Ovary (tissue), 9 donors: ENCODE data around the gene PRDM16. TPM values are rescaled to one million over a fixed set of nuclear protein-coding genes. Genes with fewer than 3 reads are reported as not detected.

Experiments used
- DNase-seq, 5 donors: peaks; one replicate each; pipeline ENCODE4 v3.0.0-alpha.2; 2019 to 2020
- H3K27ac ChIP-seq, 2 donors: fragments of 200-600 bp; one replicate each; pipeline versions ENCODE4 v1.5.1 to v1.8.0; 2019 to 2022
- H3K27me3 ChIP-seq: fragments of 200-600 bp; one replicate; pipeline ENCODE4 v1.8.0; 2022
- H3K36me3 ChIP-seq: fragments of 200-600 bp; sonication (generic); one replicate; pipeline ENCODE4 v1.5.1; 2019
- H3K4me1 ChIP-seq: one replicate; pipeline ENCODE4 v1.8.1; 2013; ENCODE audit warnings: mild to moderate bottlenecking, moderate library complexity; ENCODE audit not compliant: insufficient read depth
- H3K4me3 ChIP-seq: fragments of 200-600 bp; sonication (generic); one replicate; pipeline ENCODE4 v1.5.1; 2017
- H3K9me3 ChIP-seq, 2 donors: fragments of 200-600 bp in 1 of 2; sonication (generic) in 1 of 2; one replicate each; pipeline versions ENCODE4 v1.5.1 to v1.8.1; 2013 to 2019; ENCODE audit warnings: mild to moderate bottlenecking in 1 of 2, moderate library complexity in 1 of 2
- EP300 ChIP-seq: sonication (generic); formaldehyde crosslinking; IDR thresholded peaks from one replicate; pipeline ENCODE4 v1.6.1; 2017; ENCODE audit warnings: antibody characterized with exemption
- POLR2A ChIP-seq: fragments of 450-650 bp; IDR thresholded peaks from one replicate; pipeline ENCODE4 v1.6.1; 2017; ENCODE audit warnings: antibody characterized with exemption, mild to moderate bottlenecking, moderate library complexity
- WGBS, 3 donors: extraction: QIAGEN DNeasy Blood & Tissue Kit in 1 of 3; methylation state at CpG; one replicate each; pipeline versions ENCODE4 v1.1.5 to v1.1.7; 2013 to 2017; 5-methylcytosine and 5-hydroxymethylcytosine counted together
- intact Hi-C, 4 donors: fragments of 100-400 bp; cut with DNase I; formaldehyde crosslinking; loops; one replicate each; pipeline versions ENCODE4 v1.11.0 to v1.15.1; 2022 to 2023
- polyA plus RNA-seq, 2 donors: library from polyadenylated mRNA; stranded (reverse); fragments of 200-250 nt in 1 of 2; fragments of 350-450 nt in 1 of 2; fragmentation: Illumina TruSeq in 1 of 2; extraction: RNeasy Lipid Tissue Mini Kit (QIAGEN cat#74804) in 1 of 2; gene quantifications; one replicate each; pipeline ENCODE4 v1.2.3, GENCODE V29; 2013 to 2014
- total RNA-seq, 7 donors: library from RNA; depleted of rRNA in 2 of 7; stranded (reverse); fragments of >200 nt in 2 of 7; fragmentation: NEBNext Ultra II Directional in 3 of 7; extraction: Animal tissue kit (Norgen Biotek cat#: 25700) in 3 of 7; gene quantifications; one replicate each; pipeline versions ENCODE4 v1.1.0 to v1.2.4, GENCODE V29; 2016 to 2023
- TF ChIP-seq, protein P1 (sequence below), 3 donors: fragments of 450-650 bp in 2 of 3; fragments of 200-600 bp in 1 of 3; IDR thresholded peaks; one replicate each; pipeline versions ENCODE4 v1.5.1 to v1.8.0; 2016 to 2022; ENCODE audit warnings: antibody characterized with exemption in 3 of 3, mild to moderate bottlenecking in 1 of 3
- donor health status: DM: no; HTN: no; CAD: no; lungs with moderate emphysema.
- donor health status: DM: no; HTN: no; CAD: no.
- donor health status: Bipolar disorder and iron deficiency.
- donor health status: DM: yes; HTN: yes; CAD: no.
- donor health status: DM: no; HTN: no; CAD: no.
- donor health status: DM: yes; HTN: yes; CAD: no.

PRDM16 gene
- total and polyA plus RNA-seq, 9 donors: 1.1 to 17.3 (median 3.9) TPM

GRCh38 chr1:3450202-3450863 lies 381.3 kb downstream of the PRDM16 start:
- Histone ChIP-seq H3K27ac (no peak overlapping the region), H3K4me1 (peaks cover 3% of the 10 kb centered on the region), H3K4me3 (no peak overlapping the region), H3K9me3 (no peaks in the 10 kb centered on the region), H3K36me3 (no peaks in the 10 kb centered on the region), H3K27me3 (no peaks in the 10 kb centered on the region)
- intact Hi-C loops: loop anchor here in 1 of 4 donors (10.0 kb wide), 1 partner anchor 274 kb away; no protein-coding TSS in a partner anchor
- DNase-seq: peak in 1 of 5 donors; percentile 1
- 81 to 85% (median 82%) methylated on average over 9 of the region's 9 CpGs for WGBS, 3 donors
- TF ChIP-seq, protein P1, sequence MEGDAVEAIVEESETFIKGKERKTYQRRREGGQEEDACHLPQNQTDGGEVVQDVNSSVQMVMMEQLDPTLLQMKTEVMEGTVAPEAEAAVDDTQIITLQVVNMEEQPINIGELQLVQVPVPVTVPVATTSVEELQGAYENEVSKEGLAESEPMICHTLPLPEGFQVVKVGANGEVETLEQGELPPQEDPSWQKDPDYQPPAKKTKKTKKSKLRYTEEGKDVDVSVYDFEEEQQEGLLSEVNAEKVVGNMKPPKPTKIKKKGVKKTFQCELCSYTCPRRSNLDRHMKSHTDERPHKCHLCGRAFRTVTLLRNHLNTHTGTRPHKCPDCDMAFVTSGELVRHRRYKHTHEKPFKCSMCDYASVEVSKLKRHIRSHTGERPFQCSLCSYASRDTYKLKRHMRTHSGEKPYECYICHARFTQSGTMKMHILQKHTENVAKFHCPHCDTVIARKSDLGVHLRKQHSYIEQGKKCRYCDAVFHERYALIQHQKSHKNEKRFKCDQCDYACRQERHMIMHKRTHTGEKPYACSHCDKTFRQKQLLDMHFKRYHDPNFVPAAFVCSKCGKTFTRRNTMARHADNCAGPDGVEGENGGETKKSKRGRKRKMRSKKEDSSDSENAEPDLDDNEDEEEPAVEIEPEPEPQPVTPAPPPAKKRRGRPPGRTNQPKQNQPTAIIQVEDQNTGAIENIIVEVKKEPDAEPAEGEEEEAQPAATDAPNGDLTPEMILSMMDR (IDR thresholded peaks at IDR 0.05): no peak
- TF ChIP-seq POLR2A (no peak), EP300 (no peak)

DNA sequence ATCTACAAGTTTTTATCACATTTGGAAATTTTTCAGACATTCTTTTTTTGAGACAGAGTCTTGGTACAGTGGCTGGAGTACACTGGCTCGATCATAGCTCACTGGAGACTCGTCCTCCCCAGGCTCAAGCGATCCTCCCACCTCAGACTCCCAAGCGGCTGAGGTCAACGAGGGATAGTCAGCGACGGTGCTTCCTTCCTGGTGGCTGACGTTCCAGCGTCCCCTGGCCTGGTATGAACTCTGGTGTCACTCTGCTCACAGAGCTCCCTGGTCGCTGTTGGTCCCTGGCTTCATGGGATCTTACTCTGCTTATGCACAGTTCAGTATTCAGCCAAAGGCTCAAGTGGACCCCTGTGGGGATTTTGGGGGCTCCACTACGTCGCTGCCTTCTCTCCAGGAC lies 382.0 kb downstream of the PRDM16 start:
- intact Hi-C loops: loop anchor here in 1 of 4 donors (10.0 kb wide), 1 partner anchor 274 kb away; no protein-coding TSS in a partner anchor
- TF ChIP-seq, protein P1 (IDR thresholded peaks at IDR 0.05): no peak
- no peak for TF ChIP-seq EP300
- TF ChIP-seq POLR2A: no peak
- Histone ChIP-seq H3K27me3 (no peaks in the 10 kb centered on the region), H3K4me3 (no peak overlapping the region), H3K9me3 (no peaks in the 10 kb centered on the region), H3K27ac (no peak overlapping the region), H3K36me3 (no peaks in the 10 kb centered on the region), H3K4me1 (peaks cover 3% of the 10 kb centered on the region)
- DNase-seq: peak in 1 of 5 donors; percentile 2
- 73 to 77% (median 75%) methylated on average over 12 of the region's 12 CpGs for WGBS, 3 donors

DNA sequence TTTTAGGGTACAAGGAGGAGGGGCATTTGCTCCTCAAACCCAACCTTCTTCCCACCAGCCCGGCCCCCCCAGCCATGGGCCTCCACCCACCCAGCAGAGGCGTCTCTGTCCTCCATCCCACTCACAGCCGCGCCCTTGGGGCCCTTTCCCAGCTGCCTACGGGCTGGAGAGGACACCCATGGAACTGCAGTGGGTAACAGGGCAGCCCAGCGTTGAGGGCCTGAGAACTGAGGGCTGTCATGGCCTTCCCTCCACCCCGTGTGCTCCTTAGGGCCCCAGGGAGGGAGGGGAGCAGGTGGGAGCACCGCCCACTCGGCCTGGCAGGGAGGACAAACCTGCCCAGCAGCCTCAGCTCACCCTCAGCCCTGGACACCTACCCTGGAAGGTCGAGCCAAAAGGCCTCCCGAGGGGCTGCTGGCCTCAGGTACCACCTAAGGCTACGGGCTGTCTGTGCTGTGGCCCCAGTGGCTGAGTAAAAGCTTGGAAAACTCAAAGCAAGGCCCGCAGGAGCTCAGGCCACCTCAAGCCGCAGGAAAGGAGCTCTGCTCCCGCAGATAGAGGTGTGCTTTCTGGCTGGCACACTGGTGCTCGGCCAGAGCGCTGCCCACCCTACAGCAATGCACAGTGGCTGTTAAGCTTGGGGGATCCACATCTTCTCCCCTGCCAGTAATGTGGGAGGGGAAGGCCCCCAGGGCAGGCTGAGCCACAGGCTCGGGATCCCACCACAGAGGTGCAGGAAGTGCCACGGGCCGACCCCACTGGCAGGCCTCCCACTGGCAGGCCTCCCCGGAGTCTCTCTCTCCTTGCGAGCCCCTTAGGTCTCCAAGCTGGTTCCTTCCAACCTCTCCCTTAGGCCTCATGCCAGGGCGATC lies 383.2 kb downstream of the PRDM16 start:
- 59 to 69% (median 60%) methylated on average over 20 to 23 of the region's 23 CpGs for WGBS, 3 donors
- Histone ChIP-seq H3K4me3 (no peak overlapping the region), H3K27ac (no peak overlapping the region), H3K4me1 (peaks cover 3% of the 10 kb centered on the region), H3K27me3 (no peaks in the 10 kb centered on the region), H3K36me3 (no peaks in the 10 kb centered on the region), H3K9me3 (no peaks in the 10 kb centered on the region)
- intact Hi-C loops: loop anchor here in 1 of 4 donors (10.0 kb wide), 1 partner anchor 273 kb away; no protein-coding TSS in a partner anchor
- no peak for TF ChIP-seq POLR2A
- TF ChIP-seq, protein P1 (IDR thresholded peaks at IDR 0.05): no peak
- TF ChIP-seq EP300: no peak
- DNase-seq: peak in 1 of 5 donors; percentile 26

DNA sequence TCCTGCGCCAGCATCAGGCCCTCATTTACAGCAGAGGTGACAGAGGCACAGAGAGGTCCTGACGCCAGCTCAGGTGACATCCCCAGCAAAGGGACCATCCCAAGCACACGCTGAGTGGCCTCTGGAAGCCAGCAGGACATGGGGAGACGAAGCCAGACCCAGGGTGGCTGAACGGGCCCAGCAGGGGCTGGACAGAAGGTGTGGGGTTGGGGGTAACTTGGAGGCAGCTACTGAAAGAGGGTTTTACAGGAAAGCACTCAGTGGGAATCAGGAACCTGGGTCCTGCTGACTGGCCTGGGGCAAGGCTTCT lies 383.8 kb downstream of the PRDM16 start:
- WGBS, 3 donors: 42 to 59% (median 45%) methylated on average over 5 of the region's 5 CpGs
- TF ChIP-seq POLR2A: no peak
- no peak for TF ChIP-seq EP300
- TF ChIP-seq, protein P1 (IDR thresholded peaks at IDR 0.05): no peak
- intact Hi-C loops: loop anchor here in 1 of 4 donors (10.0 kb wide), 1 partner anchor 272 kb away; no protein-coding TSS in a partner anchor
- Histone ChIP-seq H3K27ac (no peak overlapping the region), H3K9me3 (no peaks in the 10 kb centered on the region), H3K4me3 (no peak overlapping the region), H3K27me3 (no peaks in the 10 kb centered on the region), H3K36me3 (no peaks in the 10 kb centered on the region), H3K4me1 (peaks cover 3% of the 10 kb centered on the region)
- no peak for DNase-seq
